Thyroid gland (tissue), 4 donors: ENCODE results near the gene SEPTIN11. TPM values are rescaled to one million over a fixed set of nuclear protein-coding genes. Genes with fewer than 3 reads are reported as not detected.

Experiments used
- DNase-seq, 2 donors: peaks; one replicate each; pipeline ENCODE4 v3.0.0-alpha.2; 2019
- H3K27ac ChIP-seq, 3 donors: fragments of 200-600 bp; sonication (generic); 1 replicate in 2 of 3; 2 replicates in 1 of 3; pipeline ENCODE4 v1.5.1; 2016 to 2019; ENCODE audit warnings: mild to moderate bottlenecking in 1 of 3, moderate library complexity in 1 of 3
- H3K27me3 ChIP-seq: fragments of 200-600 bp; sonication (generic); one replicate; pipeline ENCODE4 v1.5.1; 2019
- H3K36me3 ChIP-seq, 2 donors: fragments of 200-600 bp; sonication (generic); one replicate each; pipeline ENCODE4 v1.5.1; 2016 to 2019
- H3K4me1 ChIP-seq, 2 donors: fragments of 200-600 bp; sonication (generic); one replicate each; pipeline ENCODE4 v1.5.1; 2017 to 2019
- H3K4me3 ChIP-seq, 3 donors: fragments of 200-600 bp; sonication (generic); replicated peaks in 1 of 3; 1 replicate in 2 of 3; 2 replicates in 1 of 3; pipeline ENCODE4 v1.5.1; 2016; ENCODE audit warnings: mild to moderate bottlenecking in 1 of 3
- H3K9me3 ChIP-seq: fragments of 200-600 bp; sonication (generic); one replicate; pipeline ENCODE4 v1.5.1; 2017
- POLR2A ChIP-seq, 2 donors: fragments of 450-650 bp; IDR thresholded peaks; one replicate each; pipeline ENCODE4 v1.6.1; 2017; ENCODE audit warnings: antibody characterized with exemption in 2 of 2, mild to moderate bottlenecking in 2 of 2, moderate library complexity in 1 of 2
- WGBS, 2 donors: methylation state at CpG; one replicate each; pipeline ENCODE4 v1.1.5; 2017; 5-methylcytosine and 5-hydroxymethylcytosine counted together
- intact Hi-C: fragments of 100-400 bp; cut with DNase I; formaldehyde crosslinking; loops from one replicate; pipeline ENCODE4 v1.15.1; 2023
- total RNA-seq, 4 donors: library from RNA; depleted of rRNA; stranded (reverse); fragments of >200 nt; gene quantifications; one replicate each; pipeline ENCODE4 v1.2.3, GENCODE V29; 2016
- TF ChIP-seq, protein P1 (sequence below), 6 experiments: fragments of 200-600 bp in 3 of 6; fragments of 450-650 bp in 3 of 6; sonication (generic) in 3 of 6; IDR thresholded peaks; one replicate each; pipeline ENCODE4 v1.5.1; 2016 to 2019; ENCODE audit warnings: antibody characterized with exemption in 6 of 6, mild to moderate bottlenecking in 2 of 6, inconsistent platforms in 1 of 6, moderate library complexity in 1 of 6

The SEPTIN11 gene
- total RNA-seq, 4 donors from 2014 or later: 39.6 to 207 (median 69.1) TPM

DNA sequence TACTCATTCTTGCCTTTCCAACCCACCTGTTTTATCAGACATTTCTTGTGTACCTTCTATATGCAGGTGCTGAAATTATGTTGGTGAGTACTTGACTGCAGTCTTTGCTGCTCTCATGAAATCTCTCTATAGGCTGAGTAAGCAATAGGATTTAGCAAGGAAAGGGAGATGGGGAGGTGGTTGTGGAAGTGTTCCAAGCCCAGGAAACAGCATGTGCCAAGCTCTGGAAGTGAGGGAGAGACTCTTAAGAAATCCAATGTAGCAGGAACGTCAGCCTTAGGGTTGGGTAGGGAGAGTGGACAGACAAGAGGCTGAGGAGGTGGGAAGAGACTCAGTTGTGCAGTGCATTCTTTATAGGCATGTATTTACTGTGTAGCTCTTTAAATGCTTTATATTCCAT, 5.6 kb downstream of the SEPTIN11 start:
- no peaks in the 10 kb centered on the region for H3K27me3 ChIP-seq
- H3K4me1 ChIP-seq: peaks cover 14 to 18% of the 10 kb centered on the region in 2 donors
- DNase-seq: peak in 1 of 2 donors; percentile 6
- intact Hi-C loops: no loop called here
- no peak overlapping the region for H3K27ac ChIP-seq
- TF ChIP-seq, protein P1, sequence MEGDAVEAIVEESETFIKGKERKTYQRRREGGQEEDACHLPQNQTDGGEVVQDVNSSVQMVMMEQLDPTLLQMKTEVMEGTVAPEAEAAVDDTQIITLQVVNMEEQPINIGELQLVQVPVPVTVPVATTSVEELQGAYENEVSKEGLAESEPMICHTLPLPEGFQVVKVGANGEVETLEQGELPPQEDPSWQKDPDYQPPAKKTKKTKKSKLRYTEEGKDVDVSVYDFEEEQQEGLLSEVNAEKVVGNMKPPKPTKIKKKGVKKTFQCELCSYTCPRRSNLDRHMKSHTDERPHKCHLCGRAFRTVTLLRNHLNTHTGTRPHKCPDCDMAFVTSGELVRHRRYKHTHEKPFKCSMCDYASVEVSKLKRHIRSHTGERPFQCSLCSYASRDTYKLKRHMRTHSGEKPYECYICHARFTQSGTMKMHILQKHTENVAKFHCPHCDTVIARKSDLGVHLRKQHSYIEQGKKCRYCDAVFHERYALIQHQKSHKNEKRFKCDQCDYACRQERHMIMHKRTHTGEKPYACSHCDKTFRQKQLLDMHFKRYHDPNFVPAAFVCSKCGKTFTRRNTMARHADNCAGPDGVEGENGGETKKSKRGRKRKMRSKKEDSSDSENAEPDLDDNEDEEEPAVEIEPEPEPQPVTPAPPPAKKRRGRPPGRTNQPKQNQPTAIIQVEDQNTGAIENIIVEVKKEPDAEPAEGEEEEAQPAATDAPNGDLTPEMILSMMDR (IDR thresholded peaks at IDR 0.05): no peak
- no peak for TF ChIP-seq POLR2A (IDR thresholded peaks at IDR 0.05)
- H3K36me3 ChIP-seq: no peaks in the 10 kb centered on the region
- no peak overlapping the region for H3K4me3 ChIP-seq
- no peaks in the 10 kb centered on the region for H3K9me3 ChIP-seq
- WGBS, 2 donors: 23 to 43% methylated on average over 1 of the region's 1 CpG

DNA sequence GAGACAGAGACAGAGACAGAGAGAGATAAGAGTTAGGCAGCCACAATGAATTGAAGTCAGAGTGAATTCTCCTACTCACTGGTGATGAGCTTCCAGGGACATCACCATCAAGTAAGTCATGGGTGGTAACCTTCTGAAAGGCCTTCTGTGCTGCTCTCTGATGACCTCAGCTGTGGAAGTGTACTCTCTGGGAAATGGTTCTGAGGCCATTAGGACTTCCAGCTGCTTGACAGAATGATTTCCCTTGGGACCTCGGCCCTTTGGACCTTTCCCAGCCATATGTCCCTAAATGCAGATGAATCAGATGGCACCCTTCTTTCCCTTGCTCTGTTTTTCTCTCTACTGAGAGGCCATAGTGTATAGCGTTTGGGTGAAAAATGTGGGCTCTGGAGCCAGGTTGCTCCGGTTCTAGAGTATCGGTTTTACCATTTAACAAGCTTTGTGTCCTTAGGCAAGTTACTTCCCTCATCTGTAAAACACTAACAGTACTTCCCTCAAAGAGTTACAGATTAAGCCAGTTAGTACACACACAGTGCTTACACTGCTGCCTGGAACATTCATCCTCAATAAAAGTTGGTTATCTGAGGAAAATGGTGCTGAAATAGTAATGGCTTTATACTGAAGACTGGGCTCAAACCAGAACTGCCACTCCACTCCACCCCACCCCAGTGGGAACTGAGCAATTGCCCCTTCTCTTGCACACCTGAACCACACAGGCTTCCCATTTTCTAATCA, 7.6 kb downstream of the SEPTIN11 start:
- Histone ChIP-seq H3K27ac (no peak overlapping the region), H3K9me3 (no peaks in the 10 kb centered on the region), H3K4me1 (peaks cover 14 to 15% of the 10 kb centered on the region in 2 donors), H3K27me3 (no peaks in the 10 kb centered on the region), H3K4me3 (no peak overlapping the region), H3K36me3 (no peaks in the 10 kb centered on the region)
- no peak for DNase-seq
- TF ChIP-seq POLR2A (IDR thresholded peaks at IDR 0.05): no peak
- TF ChIP-seq, protein P1 (IDR thresholded peaks at IDR 0.05): no peak
- intact Hi-C loops: no loop called here
- 66 to 79% methylated on average over 4 of the region's 4 CpGs for WGBS, 2 donors

DNA sequence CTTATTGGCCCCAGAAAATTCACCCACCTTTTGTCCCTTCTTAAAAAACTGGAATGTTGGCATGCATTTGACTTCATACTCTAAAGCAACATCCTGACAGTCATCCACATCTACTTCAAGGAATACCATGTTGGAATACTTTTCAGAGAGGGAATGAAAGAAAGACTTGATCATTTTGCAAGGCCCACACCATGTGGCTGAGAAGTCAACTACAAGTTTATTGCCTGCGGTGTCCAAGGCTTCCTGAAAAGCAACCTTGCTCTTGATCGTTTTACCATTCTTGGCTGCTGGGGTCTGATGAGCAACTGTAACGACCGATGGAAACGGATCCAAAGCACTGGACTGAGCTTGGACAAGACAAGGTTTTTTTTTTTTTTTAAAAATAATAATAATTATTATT, 9.3 kb downstream of the SEPTIN11 start:
- H3K4me3 ChIP-seq: no peak overlapping the region
- no peaks in the 10 kb centered on the region for H3K9me3 ChIP-seq
- intact Hi-C loops: no loop called here
- WGBS, 2 donors: 96 to 99% methylated on average over 5 of the region's 5 CpGs
- no peaks in the 10 kb centered on the region for H3K27me3 ChIP-seq
- no peaks in the 10 kb centered on the region for H3K36me3 ChIP-seq
- no peak for DNase-seq
- no peak overlapping the region for H3K27ac ChIP-seq
- TF ChIP-seq, protein P1 (IDR thresholded peaks at IDR 0.05): no peak
- TF ChIP-seq POLR2A (IDR thresholded peaks at IDR 0.05): no peak
- peaks cover 12% of the 10 kb centered on the region in 2 donors for H3K4me1 ChIP-seq

DNA sequence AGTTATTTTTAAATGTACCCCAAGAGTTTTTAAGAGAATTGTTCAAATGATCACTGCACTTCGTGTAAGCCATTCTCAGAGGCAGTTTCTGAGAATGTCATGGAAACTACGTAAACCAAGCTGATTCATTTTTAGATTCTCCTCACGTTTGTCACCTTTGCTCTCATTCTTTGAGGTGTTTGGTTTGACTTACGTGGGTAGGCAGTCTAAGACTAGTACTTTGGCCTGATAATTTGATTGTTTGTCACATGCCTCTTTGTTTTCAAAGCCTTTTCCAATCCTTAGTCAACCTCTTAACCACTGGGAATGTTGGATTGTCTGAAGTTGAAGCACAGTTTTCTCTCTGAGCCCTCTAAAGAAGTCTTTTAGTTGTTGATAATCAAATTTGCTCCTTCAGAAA, 10.5 kb downstream of the SEPTIN11 start:
- Histone ChIP-seq H3K4me1 (peaks cover 2 to 3% of the 10 kb centered on the region in 2 donors), H3K27ac (no peak overlapping the region), H3K27me3 (no peaks in the 10 kb centered on the region), H3K36me3 (no peaks in the 10 kb centered on the region), H3K4me3 (no peak overlapping the region), H3K9me3 (no peaks in the 10 kb centered on the region)
- TF ChIP-seq, protein P1 (IDR thresholded peaks at IDR 0.05): no peak
- TF ChIP-seq POLR2A (IDR thresholded peaks at IDR 0.05): no peak
- no peak for DNase-seq
- intact Hi-C loops: no loop called here
- 85 to 88% methylated on average over 4 of the region's 4 CpGs for WGBS, 2 donors

DNA sequence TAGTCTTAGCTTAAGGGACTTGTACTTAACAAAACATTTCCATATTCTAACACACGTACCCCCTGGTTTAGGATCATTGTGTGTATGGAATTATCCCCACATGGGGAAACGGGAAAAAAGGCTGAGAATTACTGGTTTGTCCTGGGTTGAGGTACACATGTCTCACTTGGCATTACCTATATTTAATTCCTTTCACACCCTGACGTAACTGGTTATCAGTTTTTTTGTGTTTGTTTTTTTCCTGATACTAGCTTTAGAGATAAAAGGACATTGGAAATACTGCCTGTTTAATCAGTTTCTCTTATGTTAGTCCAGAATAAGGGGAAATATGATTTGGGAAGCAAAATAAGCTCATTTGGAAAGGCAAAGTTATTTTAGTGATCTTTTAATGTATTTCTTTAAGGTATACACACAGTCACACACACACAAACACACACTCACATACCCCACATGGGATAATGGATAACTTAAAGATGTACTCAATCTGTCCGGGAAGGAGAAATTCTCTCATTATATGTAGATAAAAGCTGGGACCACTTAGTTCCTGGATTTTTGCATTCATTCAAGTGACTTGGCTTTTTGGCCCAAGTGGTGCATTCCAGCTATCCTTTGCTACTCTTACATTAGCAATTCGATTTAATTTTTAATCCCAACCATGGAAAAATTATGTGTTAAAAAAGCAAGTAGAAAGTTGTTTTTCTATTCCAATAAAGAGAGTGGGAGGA, 13.0 kb downstream of the SEPTIN11 start:
- Histone ChIP-seq H3K27ac (no peak overlapping the region), H3K4me3 (no peak overlapping the region), H3K27me3 (no peaks in the 10 kb centered on the region), H3K9me3 (no peaks in the 10 kb centered on the region), H3K4me1 (no peaks in the 10 kb centered on the region), H3K36me3 (no peaks in the 10 kb centered on the region)
- TF ChIP-seq POLR2A (IDR thresholded peaks at IDR 0.05): no peak
- TF ChIP-seq, protein P1 (IDR thresholded peaks at IDR 0.05): no peak
- intact Hi-C loops: no loop called here
- 81 to 87% methylated on average over 5 of the region's 5 CpGs for WGBS, 2 donors
- no peak for DNase-seq
